Measurements from ENCODE around the gene CHDH. TPM values are rescaled to one million over a fixed set of nuclear protein-coding genes. Genes with fewer than 3 reads are reported as not detected.

Gene CHDH
- total RNA-seq, 1 donor from 2014 or later, result 0.60 TPM

GRCh38 chr3:53766706-53767105, 79.5 kb downstream of the CHDH start:
- no peak overlapping the region for H3K4me3 Mint-ChIP-seq (ENCODE audit: unreplicated experiment)
- TF ChIP-seq, protein P1, sequence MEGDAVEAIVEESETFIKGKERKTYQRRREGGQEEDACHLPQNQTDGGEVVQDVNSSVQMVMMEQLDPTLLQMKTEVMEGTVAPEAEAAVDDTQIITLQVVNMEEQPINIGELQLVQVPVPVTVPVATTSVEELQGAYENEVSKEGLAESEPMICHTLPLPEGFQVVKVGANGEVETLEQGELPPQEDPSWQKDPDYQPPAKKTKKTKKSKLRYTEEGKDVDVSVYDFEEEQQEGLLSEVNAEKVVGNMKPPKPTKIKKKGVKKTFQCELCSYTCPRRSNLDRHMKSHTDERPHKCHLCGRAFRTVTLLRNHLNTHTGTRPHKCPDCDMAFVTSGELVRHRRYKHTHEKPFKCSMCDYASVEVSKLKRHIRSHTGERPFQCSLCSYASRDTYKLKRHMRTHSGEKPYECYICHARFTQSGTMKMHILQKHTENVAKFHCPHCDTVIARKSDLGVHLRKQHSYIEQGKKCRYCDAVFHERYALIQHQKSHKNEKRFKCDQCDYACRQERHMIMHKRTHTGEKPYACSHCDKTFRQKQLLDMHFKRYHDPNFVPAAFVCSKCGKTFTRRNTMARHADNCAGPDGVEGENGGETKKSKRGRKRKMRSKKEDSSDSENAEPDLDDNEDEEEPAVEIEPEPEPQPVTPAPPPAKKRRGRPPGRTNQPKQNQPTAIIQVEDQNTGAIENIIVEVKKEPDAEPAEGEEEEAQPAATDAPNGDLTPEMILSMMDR (IDR thresholded peaks at IDR 0.05), result no peak
- H3K36me3 Mint-ChIP-seq (ENCODE audit: low read depth), result no peaks in the 10 kb centered on the region
- no peaks in the 10 kb centered on the region for H3K4me1 Mint-ChIP-seq (ENCODE audit: low read depth)
- DNase-seq (ENCODE audit: low spot score), result no peak
- no peaks in the 10 kb centered on the region for H3K9me3 Mint-ChIP-seq (ENCODE audit: low read depth)
- H3K27ac Mint-ChIP-seq (ENCODE audit: unreplicated experiment), result no peak overlapping the region
- peaks cover 19% of the 10 kb centered on the region for H3K27me3 Mint-ChIP-seq (ENCODE audit: low read depth)

DNA sequence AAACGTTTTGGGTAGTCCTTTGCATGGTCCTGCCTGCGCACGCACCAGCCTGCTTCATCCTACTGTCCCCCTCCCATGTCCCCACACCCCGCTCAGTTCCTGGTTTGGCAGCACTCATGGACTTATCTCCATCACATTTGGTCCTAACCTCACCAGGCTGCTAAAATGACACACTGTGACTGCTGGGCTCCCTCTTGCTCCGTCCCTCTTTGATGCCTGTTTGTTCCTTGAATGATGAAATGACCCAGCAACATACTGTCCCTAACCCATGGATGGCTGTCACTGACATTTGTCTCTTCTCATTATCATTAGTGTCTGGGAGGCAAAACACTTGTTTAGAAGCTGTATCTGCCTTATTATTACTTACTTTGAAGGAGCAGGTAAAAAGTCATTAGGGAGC, 80.5 kb downstream of the CHDH start:
- TF ChIP-seq, protein P1 (IDR thresholded peaks at IDR 0.05), result no peak
- Mint-ChIP-seq H3K4me1 (ENCODE audit: low read depth) (no peaks in the 10 kb centered on the region), H3K9me3 (ENCODE audit: low read depth) (no peaks in the 10 kb centered on the region), H3K4me3 (ENCODE audit: unreplicated experiment) (no peak overlapping the region), H3K27ac (ENCODE audit: unreplicated experiment) (no peak overlapping the region), H3K36me3 (ENCODE audit: low read depth) (no peaks in the 10 kb centered on the region), H3K27me3 (ENCODE audit: low read depth) (peaks cover 17% of the 10 kb centered on the region)
- DNase-seq (ENCODE audit: low spot score), result no peak

DNA sequence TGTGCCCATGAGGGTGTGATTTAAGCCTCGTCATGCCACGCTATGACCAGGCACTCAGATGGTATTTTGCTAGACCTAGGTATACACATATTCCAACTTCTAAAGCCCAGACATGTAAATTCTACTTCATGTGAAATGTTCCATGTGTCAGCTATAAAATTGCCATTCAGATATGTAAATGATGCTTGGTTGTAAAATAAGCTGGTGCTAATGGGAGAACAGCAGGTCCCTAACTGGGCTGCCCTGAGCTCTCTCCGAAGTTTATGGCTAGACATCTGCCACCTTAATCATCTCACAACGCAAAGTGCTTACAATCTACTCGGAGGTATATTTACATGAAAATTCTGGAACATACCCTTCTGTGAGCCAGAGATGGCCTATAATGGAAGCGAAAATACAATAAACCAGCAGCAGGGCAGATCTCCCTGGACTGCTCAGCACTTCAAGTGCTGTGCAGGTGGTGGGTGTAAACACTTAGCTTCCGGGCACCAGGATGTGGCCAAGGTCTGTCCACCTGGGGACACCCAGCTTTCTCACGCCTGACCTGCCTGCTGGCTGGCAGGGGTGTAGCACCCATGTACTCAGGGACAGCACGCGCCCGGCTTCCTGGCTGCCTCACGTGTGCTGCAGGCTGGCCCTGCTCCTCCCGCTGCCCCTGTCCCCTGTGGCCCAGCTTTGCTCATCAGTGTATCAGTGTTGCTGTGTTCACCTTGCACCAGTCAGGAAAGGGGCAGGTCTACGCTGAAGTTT, 82.0 kb downstream of the CHDH start:
- Mint-ChIP-seq H3K36me3 (ENCODE audit: low read depth) (no peaks in the 10 kb centered on the region), H3K4me1 (ENCODE audit: low read depth) (no peaks in the 10 kb centered on the region), H3K4me3 (ENCODE audit: unreplicated experiment) (no peak overlapping the region), H3K27ac (ENCODE audit: unreplicated experiment) (no peak overlapping the region), H3K27me3 (ENCODE audit: low read depth) (peaks cover 12% of the 10 kb centered on the region), H3K9me3 (ENCODE audit: low read depth) (no peaks in the 10 kb centered on the region)
- no peak for DNase-seq (ENCODE audit: low spot score)
- TF ChIP-seq, protein P1 (IDR thresholded peaks at IDR 0.05), result no peak

GRCh38 chr3:53763353-53763752, 82.9 kb downstream of the CHDH start:
- no peaks in the 10 kb centered on the region for H3K4me1 Mint-ChIP-seq (ENCODE audit: low read depth)
- peaks cover 12% of the 10 kb centered on the region for H3K27me3 Mint-ChIP-seq (ENCODE audit: low read depth)
- TF ChIP-seq, protein P1 (IDR thresholded peaks at IDR 0.05), result no peak
- no peaks in the 10 kb centered on the region for H3K9me3 Mint-ChIP-seq (ENCODE audit: low read depth)
- H3K36me3 Mint-ChIP-seq (ENCODE audit: low read depth), result no peaks in the 10 kb centered on the region
- no peak overlapping the region for H3K27ac Mint-ChIP-seq (ENCODE audit: unreplicated experiment)
- no peak overlapping the region for H3K4me3 Mint-ChIP-seq (ENCODE audit: unreplicated experiment)
- DNase-seq (ENCODE audit: low spot score), result no peak

Other genes starting within 250 kb of the CHDH start
- 0.22 to 0.36 TPM (median 0.31 TPM) in 3 replicates for gene IL17RB, start 149 bp upstream of the CHDH start, total RNA-seq
- gene ACTR8, start 35.7 kb upstream of the CHDH start, total RNA-seq, result 37.0 to 47.3 TPM (median 42.6 TPM) in 3 replicates
- 28.2 to 33.7 TPM (median 29.6 TPM) in 3 replicates for gene SELENOK, start 45.4 kb upstream of the CHDH start, total RNA-seq